Transverse colon (tissue), 3 donors: ENCODE measurements around the gene DOCK1.

Source experiments
- CTCF ChIP-seq, 5 experiments: fragments of 200-600 bp in 3 of 5; fragments of 450-650 bp in 2 of 5; sonication (generic) in 3 of 5; IDR thresholded peaks; 1 replicate in 2 of 5; 2 replicates in 3 of 5; pipeline ENCODE4 v1.5.1; 2016 to 2017; ENCODE audit warnings: antibody characterized with exemption in 5 of 5, inconsistent platforms in 3 of 5, mild to moderate bottlenecking in 2 of 5, moderate library complexity in 1 of 5
- POLR2A ChIP-seq: fragments of 450-650 bp; IDR thresholded peaks from one replicate; pipeline ENCODE4 v1.6.1; 2016; ENCODE audit warnings: antibody characterized with exemption, mild to moderate bottlenecking, moderate library complexity

GRCh38 chr10:127102176-127102575 lies 196.9 kb downstream of the DOCK1 start:
- TF ChIP-seq CTCF (IDR thresholded peaks at IDR 0.05) (no peak), POLR2A (no peak)
